Activated naive CD4-positive, alpha-beta T cell treated with anti-CD3 and anti-CD28 coated beads, Interleukin-2, amount 50 U/mL, for 24 hours (primary cell): ENCODE results near the gene CDH10.

Source experiments
- H3K27ac Mint-ChIP-seq: one replicate; pipeline ENCODE4 v1.8.0; 2021; ENCODE audit warnings: mild to moderate bottlenecking, mixed read lengths
- H3K27me3 Mint-ChIP-seq: one replicate; pipeline ENCODE4 v1.8.0; 2021; ENCODE audit warnings: mixed read lengths
- H3K36me3 Mint-ChIP-seq: one replicate; pipeline ENCODE4 v1.8.0; 2021; ENCODE audit warnings: mixed read lengths
- H3K4me1 Mint-ChIP-seq: one replicate; pipeline ENCODE4 v1.8.0; 2021; ENCODE audit warnings: mixed read lengths
- H3K4me3 Mint-ChIP-seq: one replicate; pipeline ENCODE4 v1.8.0; 2021; ENCODE audit warnings: mild to moderate bottlenecking, mixed read lengths
- H3K9me3 Mint-ChIP-seq: one replicate; pipeline ENCODE4 v1.8.0; 2021; ENCODE audit warnings: mixed read lengths

CDH10 gene

GRCh38 chr5:24644761-24645160 is at the start of gene CDH10:
CDH10 (minus strand) TSS chr5:24644978; CDS start chr5:24593490, 51,488 bp downstream.
- H3K27ac Mint-ChIP-seq, result no peak within 1 kb of the TSS
- no peaks in the 10 kb centered on the region for H3K4me1 Mint-ChIP-seq
- H3K27me3 Mint-ChIP-seq, result no peaks in the 10 kb centered on the region
- H3K9me3 Mint-ChIP-seq, result peaks cover 4% of the 10 kb centered on the region
- H3K36me3 Mint-ChIP-seq, result no peaks in the 10 kb centered on the region
- no peak within 1 kb of the TSS for H3K4me3 Mint-ChIP-seq

GRCh38 chr5:24693609-24694008 is 48.8 kb upstream of the CDH10 start:
- Mint-ChIP-seq H3K4me1 (no peaks in the 10 kb centered on the region), H3K36me3 (no peaks in the 10 kb centered on the region), H3K4me3 (no peak overlapping the region), H3K27me3 (no peaks in the 10 kb centered on the region), H3K9me3 (peaks cover 4% of the 10 kb centered on the region), H3K27ac (no peak overlapping the region)

GRCh38 chr5:24691074-24691473 is 46.3 kb upstream of the CDH10 start:
- H3K4me3 Mint-ChIP-seq, result no peak overlapping the region
- H3K27ac Mint-ChIP-seq, result no peak overlapping the region
- H3K27me3 Mint-ChIP-seq, result no peaks in the 10 kb centered on the region
- no peaks in the 10 kb centered on the region for H3K9me3 Mint-ChIP-seq
- H3K4me1 Mint-ChIP-seq, result no peaks in the 10 kb centered on the region
- no peaks in the 10 kb centered on the region for H3K36me3 Mint-ChIP-seq

- Mint-ChIP-seq H3K27me3 (no peaks in the 10 kb centered on the region), H3K4me3 (no peak overlapping the region), H3K4me1 (no peaks in the 10 kb centered on the region), H3K36me3 (no peaks in the 10 kb centered on the region), H3K9me3 (peaks cover 13% of the 10 kb centered on the region), H3K27ac (no peak overlapping the region)
These were observed 36.3 kb upstream of the CDH10 start for GRCh38 chr5:24681106-24681505.

- no peak overlapping the region for H3K27ac Mint-ChIP-seq
These were observed 23.3 kb upstream of the CDH10 start for GRCh38 chr5:24668050-24668449.

GRCh38 chr5:24649531-24649930 is 4.8 kb upstream of the CDH10 start:
- Mint-ChIP-seq H3K4me1 (no peaks in the 10 kb centered on the region), H3K4me3 (no peak overlapping the region), H3K27me3 (no peaks in the 10 kb centered on the region), H3K9me3 (peaks cover 10% of the 10 kb centered on the region), H3K36me3 (no peaks in the 10 kb centered on the region), H3K27ac (no peak overlapping the region)

More at GRCh38 chr5:24668050-24668449, 23.3 kb upstream of the CDH10 start:
- Mint-ChIP-seq H3K4me3 (no peak overlapping the region), H3K27me3 (no peaks in the 10 kb centered on the region), H3K36me3 (no peaks in the 10 kb centered on the region), H3K4me1 (no peaks in the 10 kb centered on the region), H3K9me3 (peaks cover 24% of the 10 kb centered on the region)

- Mint-ChIP-seq H3K4me3 (no peak overlapping the region), H3K4me1 (no peaks in the 10 kb centered on the region), H3K27ac (no peak overlapping the region), H3K9me3 (peaks cover 4% of the 10 kb centered on the region), H3K27me3 (no peaks in the 10 kb centered on the region), H3K36me3 (no peaks in the 10 kb centered on the region)
These were observed 2.1 kb upstream of the CDH10 start for GRCh38 chr5:24646915-24647314.

GRCh38 chr5:24645483-24645882 is 705 bp upstream of the CDH10 start:
- Mint-ChIP-seq H3K36me3 (no peaks in the 10 kb centered on the region), H3K4me1 (no peaks in the 10 kb centered on the region), H3K27ac (no peak overlapping the region), H3K4me3 (no peak overlapping the region), H3K27me3 (no peaks in the 10 kb centered on the region), H3K9me3 (peaks cover 4% of the 10 kb centered on the region)

- H3K4me3 Mint-ChIP-seq, result no peak overlapping the region
- H3K9me3 Mint-ChIP-seq, result peaks cover 4% of the 10 kb centered on the region
- no peak overlapping the region for H3K27ac Mint-ChIP-seq
- H3K4me1 Mint-ChIP-seq, result no peaks in the 10 kb centered on the region
- H3K27me3 Mint-ChIP-seq, result no peaks in the 10 kb centered on the region
- H3K36me3 Mint-ChIP-seq, result no peaks in the 10 kb centered on the region
These were observed 898 bp downstream of the CDH10 start for GRCh38 chr5:24643880-24644279.

GRCh38 chr5:24643156-24643555 is 1.6 kb downstream of the CDH10 start:
- H3K27me3 Mint-ChIP-seq, result no peaks in the 10 kb centered on the region
- H3K4me3 Mint-ChIP-seq, result no peak overlapping the region
- no peaks in the 10 kb centered on the region for H3K4me1 Mint-ChIP-seq
- H3K36me3 Mint-ChIP-seq, result no peaks in the 10 kb centered on the region
- no peaks in the 10 kb centered on the region for H3K9me3 Mint-ChIP-seq
- no peak overlapping the region for H3K27ac Mint-ChIP-seq

GRCh38 chr5:24642022-24642421 is 2.8 kb downstream of the CDH10 start:
- Mint-ChIP-seq H3K4me3 (no peak overlapping the region), H3K27ac (no peak overlapping the region), H3K9me3 (no peaks in the 10 kb centered on the region), H3K27me3 (no peaks in the 10 kb centered on the region), H3K36me3 (no peaks in the 10 kb centered on the region), H3K4me1 (no peaks in the 10 kb centered on the region)

GRCh38 chr5:24635209-24635608 is 9.6 kb downstream of the CDH10 start:
- Mint-ChIP-seq H3K27ac (no peak overlapping the region), H3K36me3 (no peaks in the 10 kb centered on the region), H3K9me3 (no peaks in the 10 kb centered on the region), H3K4me1 (no peaks in the 10 kb centered on the region), H3K27me3 (no peaks in the 10 kb centered on the region), H3K4me3 (no peak overlapping the region)

GRCh38 chr5:24633715-24634325 is 11.0 kb downstream of the CDH10 start:
- H3K4me1 Mint-ChIP-seq, result no peaks in the 10 kb centered on the region
- no peaks in the 10 kb centered on the region for H3K9me3 Mint-ChIP-seq
- no peak overlapping the region for H3K4me3 Mint-ChIP-seq
- no peak overlapping the region for H3K27ac Mint-ChIP-seq
- no peaks in the 10 kb centered on the region for H3K36me3 Mint-ChIP-seq
- no peaks in the 10 kb centered on the region for H3K27me3 Mint-ChIP-seq

GRCh38 chr5:24632353-24632752 is 12.4 kb downstream of the CDH10 start:
- no peaks in the 10 kb centered on the region for H3K4me1 Mint-ChIP-seq
- H3K27ac Mint-ChIP-seq, result no peak overlapping the region
- no peaks in the 10 kb centered on the region for H3K9me3 Mint-ChIP-seq
- no peaks in the 10 kb centered on the region for H3K36me3 Mint-ChIP-seq
- H3K27me3 Mint-ChIP-seq, result no peaks in the 10 kb centered on the region
- no peak overlapping the region for H3K4me3 Mint-ChIP-seq

GRCh38 chr5:24630918-24631317 is 13.9 kb downstream of the CDH10 start:
- no peak overlapping the region for H3K4me3 Mint-ChIP-seq
- no peaks in the 10 kb centered on the region for H3K36me3 Mint-ChIP-seq
- no peaks in the 10 kb centered on the region for H3K4me1 Mint-ChIP-seq
- no peak overlapping the region for H3K27ac Mint-ChIP-seq
- no peaks in the 10 kb centered on the region for H3K9me3 Mint-ChIP-seq
- H3K27me3 Mint-ChIP-seq, result no peaks in the 10 kb centered on the region

- Mint-ChIP-seq H3K27me3 (no peaks in the 10 kb centered on the region), H3K27ac (no peak overlapping the region), H3K4me1 (no peaks in the 10 kb centered on the region), H3K36me3 (no peaks in the 10 kb centered on the region), H3K9me3 (no peaks in the 10 kb centered on the region), H3K4me3 (no peak overlapping the region)
These were observed 15.0 kb downstream of the CDH10 start for GRCh38 chr5:24629798-24630197.

- no peaks in the 10 kb centered on the region for H3K36me3 Mint-ChIP-seq
- no peaks in the 10 kb centered on the region for H3K4me1 Mint-ChIP-seq
- no peak overlapping the region for H3K27ac Mint-ChIP-seq
- no peak overlapping the region for H3K4me3 Mint-ChIP-seq
- peaks cover 7% of the 10 kb centered on the region for H3K9me3 Mint-ChIP-seq
- no peaks in the 10 kb centered on the region for H3K27me3 Mint-ChIP-seq
These were observed 19.9 kb downstream of the CDH10 start for GRCh38 chr5:24624872-24625271.
